Muscle of leg (tissue), 11 donors: ENCODE results near the gene CLSTN2. TPM values are rescaled to one million over a fixed set of nuclear protein-coding genes. Genes with fewer than 3 reads are reported as not detected.

Source experiments
- DNase-seq: peaks from one replicate; pipeline ENCODE4 v3.0.0; 2013
- H3K27ac ChIP-seq: one replicate; pipeline ENCODE4 v1.5.1; 2013; ENCODE audit warnings: mild to moderate bottlenecking, low read length, control low read depth
- H3K27me3 ChIP-seq: one replicate; pipeline ENCODE4 v1.6.1; 2013; ENCODE audit warnings: low read length; ENCODE audit not compliant: control insufficient read depth, insufficient read depth
- H3K36me3 ChIP-seq: one replicate; pipeline ENCODE4 v1.6.1; 2013; ENCODE audit warnings: low read length; ENCODE audit not compliant: control insufficient read depth, insufficient read depth
- H3K4me1 ChIP-seq: one replicate; pipeline ENCODE4 v1.6.1; 2013; ENCODE audit warnings: low read length; ENCODE audit not compliant: control insufficient read depth, insufficient read depth
- H3K4me3 ChIP-seq: one replicate; pipeline ENCODE4 v1.5.1; 2013; ENCODE audit warnings: low read length, control low read depth
- H3K9me3 ChIP-seq: replicated peaks from 2 replicates; pipeline ENCODE4 v1.6.1; 2013; ENCODE audit warnings: low read depth, low read length; ENCODE audit not compliant: control insufficient read depth
- WGBS: methylation state at CpG from one replicate; pipeline ENCODE4 v1.1.5; 2013; ENCODE audit warnings: missing lambda C conversion rate; ENCODE audit not compliant: insufficient coverage; 5-methylcytosine and 5-hydroxymethylcytosine counted together
- polyA plus RNA-seq, 8 donors: library from polyadenylated mRNA; unstranded; fragments of 120-200 nt; gene quantifications; one replicate each; pipeline versions ENCODE4 v1.2.1 to v1.2.3, GENCODE V29; 2013; ENCODE audit warnings: inconsistent platforms in 1 of 8, low replicate concordance in 1 of 8; ENCODE audit not compliant: insufficient read length in 8 of 8, insufficient read depth in 1 of 8
- total RNA-seq: library from RNA; stranded (reverse); fragments of 120-200 nt; gene quantifications from one replicate; pipeline ENCODE4 v1.2.4, GENCODE V29; 2013

CLSTN2 gene
- total and polyA plus RNA-seq, 9 donors, result 1.9 to 5.2 (median 3.1) TPM

DNA sequence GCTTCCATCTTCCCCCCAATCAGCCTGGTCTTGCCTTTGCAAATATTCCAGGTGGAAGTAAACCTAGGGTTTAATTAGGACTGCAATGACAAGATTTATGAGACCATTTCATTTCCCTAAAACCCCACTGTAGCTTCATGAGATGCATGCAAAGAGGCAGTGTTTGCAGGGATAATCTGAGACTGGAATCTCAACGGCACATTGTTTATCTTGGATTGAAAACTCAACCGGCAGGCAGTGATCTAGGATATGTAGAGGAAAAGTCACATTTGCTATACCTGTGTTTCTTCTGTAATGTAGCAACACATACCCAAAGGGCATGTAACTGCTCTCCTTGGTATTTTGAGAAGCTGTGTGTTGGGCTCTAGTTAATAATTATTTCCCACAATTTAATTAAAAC lies 18.7 kb upstream of the CLSTN2 start:
- H3K9me3 ChIP-seq, result no peaks in the 10 kb centered on the region
- no peak for DNase-seq
- no peak overlapping the region for H3K27ac ChIP-seq
- WGBS, result no CpG with 5 or more reads among the region's 2 CpGs
- H3K4me3 ChIP-seq, result no peak overlapping the region
- H3K27me3 ChIP-seq, result peaks cover 3% of the 10 kb centered on the region
- H3K4me1 ChIP-seq, result no peaks in the 10 kb centered on the region
- no peaks in the 10 kb centered on the region for H3K36me3 ChIP-seq

DNA sequence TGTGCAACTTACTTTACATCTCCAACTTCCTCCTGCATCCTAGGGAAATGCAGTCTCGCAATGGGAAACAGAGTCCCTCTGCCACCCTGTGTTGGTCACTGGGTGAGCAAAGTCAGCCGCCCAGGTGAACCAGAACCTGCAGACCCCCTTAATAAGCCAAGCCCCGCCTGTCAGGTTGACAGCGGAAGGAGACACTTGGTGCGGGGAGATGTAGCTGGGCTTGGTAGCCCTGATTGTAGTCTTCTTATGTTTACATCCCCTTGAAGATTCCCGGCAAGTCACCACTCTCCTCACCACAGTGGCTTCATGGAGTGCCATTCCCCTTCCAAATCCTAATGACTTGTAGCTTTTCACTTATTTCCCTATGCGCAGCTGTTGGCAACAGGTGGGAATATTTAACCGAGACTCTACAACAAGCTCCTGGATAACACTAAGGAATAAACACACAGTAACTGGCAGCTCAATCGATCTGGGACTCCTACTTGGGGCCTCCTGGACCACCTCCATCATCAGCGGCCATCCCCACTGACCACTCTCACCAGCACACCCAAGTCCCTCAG lies 17.7 kb upstream of the CLSTN2 start:
- no peak overlapping the region for H3K4me3 ChIP-seq
- no peak for DNase-seq

DNA sequence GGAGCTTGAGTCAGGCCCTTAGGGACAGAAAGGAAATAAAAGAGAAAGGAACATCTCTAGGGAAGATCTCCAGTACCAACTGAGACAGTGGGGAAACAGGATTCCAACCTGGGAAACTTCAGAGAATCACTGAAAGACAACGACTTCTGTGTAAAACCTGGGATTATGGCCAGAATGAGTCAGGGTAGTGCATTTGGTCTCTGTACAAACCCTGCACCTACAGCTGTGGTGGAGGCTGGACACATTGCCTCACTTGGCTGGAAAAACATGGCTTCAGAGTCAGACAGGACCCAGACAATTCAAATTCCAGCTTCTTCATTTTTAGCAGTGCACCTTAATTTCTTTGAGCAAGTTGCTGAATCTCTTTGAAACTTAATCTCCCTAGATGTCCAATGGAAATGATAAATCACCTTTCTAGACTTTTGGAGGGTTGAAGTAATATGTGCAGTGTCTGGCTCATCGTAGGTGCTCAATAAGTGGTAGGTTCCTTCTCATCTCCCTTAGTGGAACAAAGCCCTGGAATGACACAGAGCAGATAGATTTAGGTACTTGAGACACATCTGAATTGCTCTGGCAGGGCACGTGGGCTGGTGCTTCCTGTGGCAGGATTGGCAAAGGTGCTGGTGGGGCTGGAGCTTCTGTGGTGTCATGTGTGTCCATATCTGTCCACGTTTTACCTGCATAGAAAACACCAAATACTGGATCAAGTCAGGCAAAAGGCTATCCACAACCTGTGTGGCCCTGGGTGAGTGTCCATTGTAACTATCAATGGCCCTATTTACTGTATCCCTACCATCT lies 6.1 kb upstream of the CLSTN2 start:
- 80% methylated on average over 3 of the region's 4 CpGs for WGBS
- H3K36me3 ChIP-seq, result no peaks in the 10 kb centered on the region
- H3K9me3 ChIP-seq, result no peaks in the 10 kb centered on the region
- no peak for DNase-seq
- no peak overlapping the region for H3K27ac ChIP-seq
- H3K4me3 ChIP-seq, result no peak overlapping the region
- peaks cover 11% of the 10 kb centered on the region for H3K27me3 ChIP-seq
- no peaks in the 10 kb centered on the region for H3K4me1 ChIP-seq

More for the DNA sequence above, 17.7 kb upstream of the CLSTN2 start:
- Histone ChIP-seq H3K4me1 (no peaks in the 10 kb centered on the region), H3K9me3 (no peaks in the 10 kb centered on the region), H3K27ac (no peak overlapping the region), H3K36me3 (no peaks in the 10 kb centered on the region), H3K27me3 (peaks cover 3% of the 10 kb centered on the region)
- WGBS, result 67% methylated on average over 6 of the region's 10 CpGs

DNA sequence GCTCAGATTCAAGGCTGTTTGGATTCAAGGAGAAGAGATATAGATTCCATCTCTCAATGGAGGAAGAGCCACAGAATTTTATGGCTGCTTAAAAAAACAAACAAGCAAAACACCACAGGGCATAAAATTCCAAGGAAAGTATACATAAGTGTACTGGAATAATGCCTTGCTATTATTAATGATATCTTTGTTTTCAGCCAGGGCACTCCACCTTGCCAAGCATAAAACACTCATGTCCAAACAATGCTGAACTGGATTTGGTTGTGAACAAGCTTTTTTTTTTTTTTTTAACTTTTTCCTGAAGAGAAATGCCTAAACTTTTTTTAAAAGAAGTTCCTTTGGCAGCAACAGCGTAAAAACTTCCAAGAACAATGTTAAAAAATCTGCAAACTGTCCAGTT lies 4.8 kb upstream of the CLSTN2 start:
- peak; percentile 19 for DNase-seq
- H3K27me3 ChIP-seq, result peaks cover 20% of the 10 kb centered on the region
- H3K36me3 ChIP-seq, result no peaks in the 10 kb centered on the region
- H3K27ac ChIP-seq, result no peak overlapping the region
- H3K4me3 ChIP-seq, result no peak overlapping the region
- H3K9me3 ChIP-seq, result no peaks in the 10 kb centered on the region
- no CpG with 5 or more reads among the region's 1 CpG for WGBS
- H3K4me1 ChIP-seq, result peaks cover 6% of the 10 kb centered on the region

DNA sequence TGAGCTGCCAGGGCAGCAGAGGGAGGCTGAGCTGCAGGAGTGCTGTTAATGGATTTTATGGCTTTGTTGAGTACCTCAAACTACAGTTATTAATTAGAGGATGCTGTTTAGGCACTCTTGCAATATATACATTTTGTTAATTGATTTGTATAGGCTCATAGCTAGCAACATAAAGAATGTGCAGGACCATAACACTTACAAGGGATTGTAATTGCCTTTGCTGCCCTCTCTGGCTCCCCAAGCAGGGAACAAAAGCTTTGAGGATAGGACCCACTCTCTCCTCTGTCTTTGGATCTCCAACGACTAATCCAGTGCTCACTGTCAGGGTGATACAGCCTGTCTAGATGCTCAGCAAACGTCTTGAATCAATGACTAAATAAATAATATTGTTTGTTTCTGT lies 1.2 kb upstream of the CLSTN2 start:
- no peak overlapping the region for H3K4me3 ChIP-seq
- H3K27ac ChIP-seq, result no peak overlapping the region
- no peaks in the 10 kb centered on the region for H3K9me3 ChIP-seq
- no peaks in the 10 kb centered on the region for H3K36me3 ChIP-seq
- no peak for DNase-seq
- peaks cover 46% of the 10 kb centered on the region for H3K27me3 ChIP-seq
- peaks cover 18% of the 10 kb centered on the region for H3K4me1 ChIP-seq
- no CpG with 5 or more reads among the region's 2 CpGs for WGBS

DNA sequence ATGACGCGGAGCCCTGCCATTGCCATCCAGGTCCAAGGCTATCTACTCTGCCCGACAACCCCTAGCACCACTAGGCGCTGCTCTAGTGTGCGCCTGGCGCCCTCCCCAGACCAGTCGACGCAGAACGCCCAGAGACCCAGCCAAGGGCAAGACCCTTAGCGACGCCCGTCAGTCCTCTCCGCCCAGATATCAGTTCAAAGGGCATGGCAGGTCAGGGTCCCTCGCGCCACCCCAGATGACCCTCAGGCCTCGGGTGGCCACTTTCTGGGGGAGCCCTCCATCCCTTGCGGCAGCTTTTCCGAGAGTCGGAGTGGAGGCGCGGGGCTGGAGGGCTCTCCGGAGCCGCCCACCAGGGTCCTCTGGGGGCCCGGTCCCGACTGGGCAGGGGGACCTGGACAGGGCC lies 371 bp upstream of the CLSTN2 start:
- Histone ChIP-seq H3K4me3 (peak overlapping the region; percentile 42), H3K4me1 (peaks cover 18% of the 10 kb centered on the region), H3K27me3 (peaks cover 49% of the 10 kb centered on the region), H3K36me3 (no peaks in the 10 kb centered on the region), H3K27ac (no peak overlapping the region), H3K9me3 (no peaks in the 10 kb centered on the region)
- 2% methylated on average over 25 of the region's 25 CpGs for WGBS
- DNase-seq, result peak; percentile 52

DNA sequence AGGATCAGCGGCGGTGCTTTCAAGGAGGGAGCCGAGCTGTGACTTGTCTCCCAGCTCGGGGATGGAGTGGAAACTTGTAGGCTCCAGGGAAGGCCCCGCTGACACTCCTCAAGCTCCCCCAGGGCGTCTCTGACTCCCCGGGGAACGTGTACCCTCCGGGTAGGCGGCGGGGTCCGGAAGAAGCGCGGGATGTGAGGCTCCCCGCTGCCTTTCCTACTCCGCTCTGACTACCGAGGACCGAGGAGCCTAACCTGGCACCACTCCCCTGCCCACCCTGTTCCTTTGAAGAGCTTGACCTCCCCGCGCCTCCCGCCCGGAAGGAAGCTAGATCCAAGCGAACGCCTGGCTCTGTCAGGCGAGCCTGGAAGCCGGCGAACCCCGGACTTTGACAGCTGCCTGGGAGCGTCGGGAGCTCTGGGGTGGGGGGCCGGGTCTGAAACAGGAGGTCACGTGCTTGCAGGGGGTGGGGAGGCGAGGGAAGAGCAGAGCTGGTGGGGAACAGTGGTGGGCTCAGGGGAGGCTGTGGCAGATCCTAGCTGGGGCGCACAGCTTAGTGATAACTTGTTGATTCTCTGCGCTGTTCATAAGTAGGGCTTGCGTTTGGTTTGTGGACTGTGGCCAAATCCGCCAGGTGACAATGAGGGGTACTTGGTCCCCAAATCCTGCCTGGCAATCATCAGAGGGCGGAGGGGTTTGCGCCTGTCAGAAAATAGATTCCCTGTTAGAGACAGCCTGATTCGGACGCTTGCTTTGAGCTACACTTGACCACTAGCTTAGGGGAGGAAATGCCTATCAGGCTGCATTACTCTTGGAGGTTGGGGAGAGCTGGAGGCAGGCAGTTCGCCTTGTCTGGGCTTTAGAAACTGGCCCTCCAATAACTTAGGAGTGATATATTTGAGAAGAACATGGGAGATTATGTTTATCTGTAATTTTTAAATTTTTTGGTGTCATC lies 1.2 kb downstream of the CLSTN2 start:
- Histone ChIP-seq H3K9me3 (no peaks in the 10 kb centered on the region), H3K4me1 (peaks cover 18% of the 10 kb centered on the region), H3K27me3 (peaks cover 51% of the 10 kb centered on the region), H3K27ac (no peak overlapping the region), H3K4me3 (peak overlapping the region; percentile 25), H3K36me3 (no peaks in the 10 kb centered on the region)
- WGBS, result 2% methylated on average over 36 of the region's 42 CpGs
- DNase-seq, result peak; percentile 64

DNA sequence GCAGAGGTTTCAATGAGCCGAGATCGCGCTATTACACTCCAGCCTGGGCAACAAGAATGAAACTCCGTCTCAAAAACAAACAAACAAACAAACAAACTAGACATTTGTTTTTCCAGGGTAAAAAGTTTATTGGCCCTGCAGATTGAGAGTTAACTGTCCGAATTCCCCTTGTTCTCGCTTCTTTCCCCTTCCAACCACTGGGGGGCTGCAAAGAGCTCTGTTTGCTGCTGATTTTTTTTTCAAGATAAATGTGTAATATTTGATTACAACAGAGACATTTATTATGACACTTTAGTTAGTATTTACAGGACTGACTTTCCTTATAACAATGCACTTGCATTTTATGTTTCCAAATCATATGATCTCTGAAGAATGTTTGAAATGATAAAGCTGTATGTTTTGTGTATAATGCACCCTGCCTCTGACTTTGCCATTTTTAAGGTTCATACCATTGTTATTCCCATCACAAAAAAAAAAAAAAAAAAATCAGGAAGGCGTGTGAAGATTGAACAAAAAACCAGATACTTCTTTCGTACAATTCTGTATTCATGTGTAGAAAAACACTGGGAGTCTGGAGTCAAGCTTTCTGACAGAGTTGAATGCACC lies 2.8 kb downstream of the CLSTN2 start:
- no peak overlapping the region for H3K27ac ChIP-seq
- no peak overlapping the region for H3K4me3 ChIP-seq
- DNase-seq, result peak; percentile 59
- peaks cover 48% of the 10 kb centered on the region for H3K27me3 ChIP-seq
- peaks cover 18% of the 10 kb centered on the region for H3K4me1 ChIP-seq
- H3K9me3 ChIP-seq, result no peaks in the 10 kb centered on the region
- no peaks in the 10 kb centered on the region for H3K36me3 ChIP-seq
- no CpG with 5 or more reads among the region's 8 CpGs for WGBS

DNA sequence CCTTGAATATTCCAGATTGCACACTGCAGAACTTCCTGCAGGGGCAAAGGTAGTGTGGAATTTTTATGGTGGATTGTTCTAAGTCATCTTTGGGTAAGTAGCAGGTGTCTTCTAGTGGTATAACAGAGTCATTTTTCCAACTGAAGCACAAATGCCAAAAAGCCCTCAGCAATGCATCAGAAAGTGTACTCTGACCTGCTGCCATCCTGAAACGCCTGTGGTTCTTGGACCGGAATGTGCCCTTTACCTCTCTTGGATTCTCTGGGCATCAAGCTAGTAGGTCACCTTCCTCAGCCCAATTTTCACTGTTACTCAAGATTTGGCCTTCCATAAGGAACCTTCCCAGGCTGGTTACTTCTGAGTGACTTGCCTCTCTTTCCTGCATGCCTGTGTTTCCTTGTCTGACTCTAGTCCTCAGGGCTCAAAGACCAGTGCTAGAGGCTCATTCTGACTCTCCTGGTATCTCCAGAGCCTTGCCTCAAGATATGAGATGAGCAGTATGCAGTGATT lies 4.8 kb downstream of the CLSTN2 start:
- no peaks in the 10 kb centered on the region for H3K36me3 ChIP-seq
- no peaks in the 10 kb centered on the region for H3K9me3 ChIP-seq
- peaks cover 36% of the 10 kb centered on the region for H3K27me3 ChIP-seq
- DNase-seq, result no peak
- H3K4me1 ChIP-seq, result peaks cover 14% of the 10 kb centered on the region
- H3K4me3 ChIP-seq, result no peak overlapping the region
- 92% methylated on average over 2 of the region's 2 CpGs for WGBS
- no peak overlapping the region for H3K27ac ChIP-seq
